OCI-LY1 (cell line): ENCODE data around the gene GMDS.

ENCODE experiments used
- H2AFZ ChIP-seq: fragments of 200-600 bp; sonication (generic), shearing (Covaris generic); 2 replicates; pipeline ENCODE4 v1.6.0; 2014; ENCODE audit warnings: antibody characterized with exemption, mild to moderate bottlenecking, low read length
- H3F3A ChIP-seq: fragments of 200-600 bp; sonication (generic), shearing (Covaris generic); 2 replicates; pipeline ENCODE4 v1.6.0; 2014; ENCODE audit warnings: mild to moderate bottlenecking, antibody characterized with exemption, low read length, moderate library complexity; ENCODE audit not compliant: insufficient read depth
- H3K27ac ChIP-seq: fragments of 200-600 bp; sonication (generic); 2 replicates; pipeline ENCODE4 v1.5.1; 2014; ENCODE audit warnings: low read length, mixed run types, mild to moderate bottlenecking, low read depth; ENCODE audit not compliant: poor library complexity, severe bottlenecking
- H3K27me3 ChIP-seq: fragments of 200-600 bp; sonication (generic); 2 replicates; pipeline ENCODE4 v1.6.0; 2014; ENCODE audit warnings: antibody characterized with exemption, mild to moderate bottlenecking, low read length, moderate library complexity; ENCODE audit not compliant: insufficient read depth
- H3K36me3 ChIP-seq: fragments of 200-600 bp; sonication (generic); 2 replicates; pipeline ENCODE4 v1.6.1; 2014; ENCODE audit warnings: mild to moderate bottlenecking, antibody characterized with exemption, low read length, moderate library complexity, mixed read lengths; ENCODE audit not compliant: insufficient read depth
- H3K4me1 ChIP-seq: fragments of 200-600 bp; sonication (generic); 2 replicates; pipeline ENCODE4 v1.5.1; 2014; ENCODE audit warnings: mild to moderate bottlenecking, low read length, moderate library complexity; ENCODE audit not compliant: insufficient read depth, severe bottlenecking
- H3K4me2 ChIP-seq: fragments of 200-600 bp; sonication (generic), shearing (Covaris generic); 2 replicates; pipeline ENCODE4 v1.6.1; 2014; ENCODE audit warnings: low read length
- H3K4me3 ChIP-seq: fragments of 200-600 bp; sonication (generic); 2 replicates; pipeline ENCODE4 v1.5.1; 2014; ENCODE audit warnings: low read length, low read depth, mild to moderate bottlenecking, mixed read lengths; ENCODE audit not compliant: poor library complexity, severe bottlenecking
- H3K79me2 ChIP-seq: fragments of 200-600 bp; shearing (Covaris generic); 2 replicates; pipeline ENCODE4 v1.6.1; 2016; ENCODE audit warnings: mixed run types, low read length, mixed read lengths; ENCODE audit not compliant: insufficient read depth
- H3K9ac ChIP-seq: fragments of 200-600 bp; sonication (generic), shearing (Covaris generic); 2 replicates; pipeline ENCODE4 v1.6.1; 2014; ENCODE audit warnings: mild to moderate bottlenecking, low read length, mixed read lengths
- H3K9me2 ChIP-seq: fragments of 200-600 bp; sonication (generic), shearing (Covaris generic); 2 replicates; pipeline ENCODE4 v1.6.1; 2014; ENCODE audit warnings: low read depth, mild to moderate bottlenecking, low read length, mixed read lengths
- H3K9me3 ChIP-seq: fragments of 200-600 bp; shearing (Covaris generic); 2 replicates; pipeline ENCODE4 v1.6.1; 2014; ENCODE audit warnings: low read length, mixed read lengths
- H4K20me1 ChIP-seq: fragments of 200-600 bp; sonication (generic), shearing (Covaris generic); 2 replicates; pipeline ENCODE4 v1.6.0; 2016; ENCODE audit warnings: mild to moderate bottlenecking, low read length; ENCODE audit not compliant: insufficient read depth
- EZH2 ChIP-seq: fragments of 200-600 bp; sonication (generic), shearing (Covaris generic); IDR thresholded peaks from 2 replicates; pipeline ENCODE4 v1.8.0; 2017; ENCODE audit warnings: borderline replicate concordance, mixed run types, mild to moderate bottlenecking, antibody characterized with exemption, low read length, moderate library complexity, mixed read lengths
- TF ChIP-seq, protein P1 (sequence below): fragments of 200-600 bp; sonication (generic), shearing (Covaris generic); IDR thresholded peaks from 2 replicates; pipeline ENCODE4 v1.5.1; 2017; ENCODE audit warnings: mild to moderate bottlenecking, antibody characterized with exemption, low read length, moderate library complexity, mixed read lengths

The GMDS gene

GRCh38 chr6:2030682-2031244 lies 214.6 kb downstream of the GMDS start:
- Histone ChIP-seq H3K9ac (no peak overlapping the region), H3K27ac (no peak overlapping the region), H3K4me1 (no peaks in the 10 kb centered on the region), H3F3A (no peaks in the 10 kb centered on the region), H3K4me2 (no peak overlapping the region), H2AFZ (no peak overlapping the region), H3K9me3 (no peaks in the 10 kb centered on the region), H3K27me3 (no peaks in the 10 kb centered on the region), H3K9me2 (no peaks in the 10 kb centered on the region), H3K36me3 (no peaks in the 10 kb centered on the region), H4K20me1 (no peaks in the 10 kb centered on the region), H3K4me3 (no peak overlapping the region), H3K79me2 (no peaks in the 10 kb centered on the region)
- TF ChIP-seq, protein P1, sequence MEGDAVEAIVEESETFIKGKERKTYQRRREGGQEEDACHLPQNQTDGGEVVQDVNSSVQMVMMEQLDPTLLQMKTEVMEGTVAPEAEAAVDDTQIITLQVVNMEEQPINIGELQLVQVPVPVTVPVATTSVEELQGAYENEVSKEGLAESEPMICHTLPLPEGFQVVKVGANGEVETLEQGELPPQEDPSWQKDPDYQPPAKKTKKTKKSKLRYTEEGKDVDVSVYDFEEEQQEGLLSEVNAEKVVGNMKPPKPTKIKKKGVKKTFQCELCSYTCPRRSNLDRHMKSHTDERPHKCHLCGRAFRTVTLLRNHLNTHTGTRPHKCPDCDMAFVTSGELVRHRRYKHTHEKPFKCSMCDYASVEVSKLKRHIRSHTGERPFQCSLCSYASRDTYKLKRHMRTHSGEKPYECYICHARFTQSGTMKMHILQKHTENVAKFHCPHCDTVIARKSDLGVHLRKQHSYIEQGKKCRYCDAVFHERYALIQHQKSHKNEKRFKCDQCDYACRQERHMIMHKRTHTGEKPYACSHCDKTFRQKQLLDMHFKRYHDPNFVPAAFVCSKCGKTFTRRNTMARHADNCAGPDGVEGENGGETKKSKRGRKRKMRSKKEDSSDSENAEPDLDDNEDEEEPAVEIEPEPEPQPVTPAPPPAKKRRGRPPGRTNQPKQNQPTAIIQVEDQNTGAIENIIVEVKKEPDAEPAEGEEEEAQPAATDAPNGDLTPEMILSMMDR: no peak

DNA sequence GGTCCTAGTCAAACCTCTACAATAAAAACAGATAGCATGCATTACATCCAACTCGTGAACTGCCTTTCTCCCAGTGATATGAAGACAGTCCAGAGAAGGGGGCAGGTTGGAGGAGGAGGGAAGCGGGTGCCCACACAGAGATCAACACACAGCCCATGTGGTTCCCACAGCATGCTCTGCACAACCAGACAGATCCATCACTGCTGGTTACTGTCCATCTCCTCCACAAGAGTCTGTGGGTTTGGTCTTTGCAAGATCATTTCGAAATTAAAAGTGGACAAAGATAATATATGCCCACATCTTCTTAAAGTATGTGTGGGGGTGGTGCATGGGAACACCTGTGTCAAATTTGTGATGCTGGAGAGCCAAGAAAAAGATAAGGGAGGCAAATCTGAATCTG lies 215.5 kb downstream of the GMDS start:
- H3K27me3 ChIP-seq: no peaks in the 10 kb centered on the region
- no peaks in the 10 kb centered on the region for H3K9me2 ChIP-seq
- H3K4me3 ChIP-seq: no peak overlapping the region
- H3K36me3 ChIP-seq: no peaks in the 10 kb centered on the region
- H3F3A ChIP-seq: no peaks in the 10 kb centered on the region
- H3K27ac ChIP-seq: no peak overlapping the region
- TF ChIP-seq EZH2: no peak
- TF ChIP-seq, protein P1: no peak
- no peaks in the 10 kb centered on the region for H3K79me2 ChIP-seq
- no peak overlapping the region for H2AFZ ChIP-seq
- H3K9me3 ChIP-seq: no peaks in the 10 kb centered on the region
- H3K4me1 ChIP-seq: no peaks in the 10 kb centered on the region
- no peaks in the 10 kb centered on the region for H4K20me1 ChIP-seq
- no peak overlapping the region for H3K9ac ChIP-seq
- H3K4me2 ChIP-seq: no peak overlapping the region

DNA sequence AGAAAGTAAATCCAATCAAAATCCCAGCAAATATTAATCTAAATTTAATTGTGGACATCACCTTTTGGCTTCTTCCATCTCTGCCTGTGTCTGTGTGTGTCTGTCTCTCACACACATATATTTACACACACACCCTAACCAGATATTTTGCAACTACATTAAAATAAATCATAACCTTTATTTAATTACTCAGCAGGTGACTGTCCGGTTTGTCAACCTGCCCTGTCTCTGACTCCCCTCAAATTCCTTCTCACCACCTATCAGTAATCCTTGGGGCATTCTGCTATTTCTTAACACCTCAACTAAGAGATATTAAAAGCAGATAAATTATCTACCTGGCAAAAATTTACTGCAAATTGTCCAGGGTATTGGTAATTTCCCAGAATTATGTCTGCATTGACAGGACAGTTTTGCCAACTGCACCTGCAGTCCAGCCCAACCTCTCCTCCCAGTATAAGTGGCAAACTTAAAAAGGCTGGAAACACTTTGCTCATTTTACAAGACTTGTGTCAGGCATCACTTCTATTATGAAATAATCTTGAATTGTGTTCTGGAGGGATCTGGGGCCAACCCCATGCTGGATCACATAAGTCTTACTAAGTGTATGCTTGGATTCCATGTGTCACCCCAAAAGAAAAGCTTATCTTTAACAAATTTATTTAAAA lies 216.1 kb downstream of the GMDS start:
- H3K9me2 ChIP-seq: no peaks in the 10 kb centered on the region
- H3K27ac ChIP-seq: no peak overlapping the region
- H4K20me1 ChIP-seq: no peaks in the 10 kb centered on the region
- H3K4me1 ChIP-seq: no peaks in the 10 kb centered on the region
- no peak overlapping the region for H3K4me3 ChIP-seq
- no peaks in the 10 kb centered on the region for H3K9me3 ChIP-seq
- no peaks in the 10 kb centered on the region for H3K27me3 ChIP-seq
- H3F3A ChIP-seq: no peaks in the 10 kb centered on the region
- no peak overlapping the region for H3K4me2 ChIP-seq
- no peaks in the 10 kb centered on the region for H3K79me2 ChIP-seq
- no peak overlapping the region for H2AFZ ChIP-seq
- no peak overlapping the region for H3K9ac ChIP-seq
- H3K36me3 ChIP-seq: no peaks in the 10 kb centered on the region
- TF ChIP-seq EZH2: no peak
- TF ChIP-seq, protein P1: no peak
